GM18909 (cell line): Measurements from ENCODE around the gene ASS1.

ENCODE experiments used
- ATAC-seq: cut with Tn5 transposase; IDR thresholded peaks from one replicate; pipeline ENCODE4 v1.9.1; 2021; ENCODE audit warnings: mild to moderate bottlenecking; ENCODE audit not compliant: unreplicated experiment, poor library complexity

ASS1 gene

DNA sequence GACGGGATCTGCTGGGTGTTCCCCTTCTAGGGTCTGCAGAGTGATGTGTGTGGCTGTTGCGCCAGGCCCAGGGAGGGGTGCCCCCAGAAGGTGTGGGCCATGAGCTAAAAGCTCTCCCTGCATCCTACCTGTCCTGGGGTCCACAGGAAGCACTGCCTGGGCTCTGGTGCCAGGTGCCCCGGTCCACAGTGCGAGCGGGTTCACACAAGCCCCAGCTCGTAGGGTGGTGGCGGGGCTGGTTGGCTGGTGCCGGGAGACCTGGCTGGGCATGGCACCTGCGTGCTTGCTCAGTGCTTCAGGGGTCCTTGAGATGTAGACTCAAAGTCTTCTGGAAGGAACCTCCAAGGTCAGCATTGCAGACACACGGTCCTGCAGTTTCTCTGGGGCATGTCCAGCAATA, 25.5 kb downstream of the ASS1 start:
- no peak for ATAC-seq

DNA sequence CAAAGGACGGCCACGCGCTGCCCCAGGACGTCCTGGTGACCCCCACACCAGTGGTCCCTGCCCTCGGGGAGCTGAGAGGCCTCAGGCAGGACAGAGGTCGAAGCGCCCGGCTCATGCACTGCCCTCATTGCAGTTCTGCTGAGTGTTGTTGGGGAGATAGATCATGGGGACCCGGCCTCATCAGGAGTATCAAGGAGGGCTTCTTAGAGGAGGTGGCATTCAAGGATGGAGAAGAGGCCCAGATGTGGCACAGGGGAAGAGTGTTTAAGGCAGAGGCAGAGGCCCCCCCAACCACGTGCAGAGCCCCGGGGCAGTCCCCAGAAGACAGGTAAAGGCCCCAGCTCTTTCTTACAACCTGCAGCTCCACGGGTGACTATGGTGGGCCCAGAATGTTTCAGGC, 26.2 kb downstream of the ASS1 start:
- ATAC-seq = no peak

DNA sequence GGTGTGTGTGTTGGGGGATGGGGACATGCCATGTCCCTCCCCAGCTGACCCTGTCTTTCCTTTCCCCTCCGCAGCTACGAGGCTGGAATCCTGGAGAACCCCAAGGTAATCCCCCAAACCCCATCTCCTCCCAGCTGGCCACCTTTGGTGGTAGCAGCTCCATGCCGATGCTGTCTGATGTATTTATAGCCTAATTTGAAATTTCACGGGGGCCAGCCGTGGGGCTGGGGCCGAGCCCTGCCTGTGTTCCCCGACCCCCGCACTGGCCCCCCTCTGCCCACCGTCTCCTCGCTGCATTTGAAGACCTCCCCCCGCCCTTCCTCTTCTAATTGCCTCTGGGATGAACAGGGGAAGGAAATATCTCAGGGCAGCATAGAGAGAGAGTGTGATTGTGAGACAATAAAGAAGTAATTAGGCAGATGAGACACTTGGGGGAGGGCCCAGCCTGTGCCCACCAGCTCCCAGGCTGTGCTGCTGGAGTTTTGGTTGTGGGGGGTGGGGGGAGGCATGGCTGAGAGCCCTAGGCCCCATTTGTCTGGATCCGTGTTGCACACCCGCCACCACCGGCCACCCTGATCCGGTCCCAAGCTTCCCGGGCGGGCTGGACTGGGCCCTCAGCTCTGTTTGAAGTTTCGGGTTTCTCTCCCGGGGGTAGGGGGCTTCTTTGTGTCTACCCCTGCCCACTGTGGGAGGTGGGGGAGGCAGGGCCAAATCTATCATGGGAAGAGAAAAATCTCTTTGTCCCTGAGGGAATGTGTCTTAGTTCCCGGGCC, 26.8 kb downstream of the ASS1 start:
- ATAC-seq = no peak

DNA sequence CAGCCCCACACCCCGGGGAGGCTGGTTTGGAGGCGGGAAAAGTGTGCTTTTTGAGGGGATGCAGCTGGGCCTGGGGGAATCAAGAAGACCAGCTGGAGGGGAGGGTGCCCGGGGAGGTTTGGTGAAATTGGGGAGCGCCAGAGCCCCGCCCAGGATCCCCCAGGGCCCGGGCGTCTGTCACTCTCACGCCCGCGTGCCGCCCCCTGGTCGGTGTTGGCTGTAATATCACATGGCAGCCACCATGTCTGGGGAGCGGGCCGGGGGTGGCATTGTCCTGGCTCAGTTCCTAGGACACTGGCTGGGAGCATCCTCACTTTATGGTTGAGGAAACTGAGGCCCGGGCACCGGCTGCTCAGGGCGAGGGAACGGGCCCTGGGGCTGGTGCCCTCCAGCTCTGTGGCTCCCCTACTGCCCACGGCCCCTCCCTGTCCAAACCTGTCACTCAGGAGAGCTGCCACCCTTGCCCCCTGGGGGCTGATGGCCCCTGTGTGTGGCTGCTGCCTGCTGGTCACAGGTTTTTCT, 27.5 kb downstream of the ASS1 start:
- ATAC-seq = no peak

DNA sequence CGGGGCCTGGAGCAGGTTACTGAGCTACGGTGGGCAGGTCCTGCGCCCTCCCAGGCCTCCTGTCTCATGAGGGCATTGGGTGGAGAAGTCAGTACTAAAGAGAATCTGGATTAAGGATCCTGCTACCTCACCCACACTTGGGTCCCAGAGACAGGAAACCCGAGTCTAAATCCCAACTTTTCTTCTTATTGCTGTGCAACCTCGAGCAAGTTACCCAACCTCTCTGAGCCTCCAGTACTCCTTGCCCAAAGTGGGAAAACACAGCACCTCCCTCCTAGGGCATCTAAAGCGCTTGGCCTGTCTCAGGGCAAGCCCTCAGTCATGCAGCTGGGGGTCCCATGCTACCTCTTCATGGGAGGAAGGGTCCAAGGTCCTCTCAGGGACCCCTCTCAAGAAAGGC, 28.2 kb downstream of the ASS1 start:
- ATAC-seq = no peak

DNA sequence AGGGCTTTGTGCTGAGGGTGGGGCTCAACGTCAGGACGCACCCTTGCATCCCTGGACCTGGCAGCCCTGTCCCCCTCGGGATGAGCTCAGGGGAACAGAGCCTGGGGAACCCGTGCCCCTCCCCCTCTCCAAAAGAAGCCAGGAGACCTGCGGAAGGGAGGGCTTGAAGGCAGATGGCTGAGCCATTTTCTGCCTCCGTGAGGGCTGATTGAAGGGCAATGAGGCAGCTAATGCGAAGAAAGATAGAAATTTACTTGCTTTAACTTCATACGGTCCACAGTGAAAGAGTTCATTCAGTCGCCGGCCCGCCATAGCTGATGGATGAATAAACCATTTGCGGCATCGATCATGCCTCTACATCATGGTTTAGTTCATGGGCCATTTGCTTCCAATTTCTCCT, 28.8 kb downstream of the ASS1 start:
- ATAC-seq = no peak

DNA sequence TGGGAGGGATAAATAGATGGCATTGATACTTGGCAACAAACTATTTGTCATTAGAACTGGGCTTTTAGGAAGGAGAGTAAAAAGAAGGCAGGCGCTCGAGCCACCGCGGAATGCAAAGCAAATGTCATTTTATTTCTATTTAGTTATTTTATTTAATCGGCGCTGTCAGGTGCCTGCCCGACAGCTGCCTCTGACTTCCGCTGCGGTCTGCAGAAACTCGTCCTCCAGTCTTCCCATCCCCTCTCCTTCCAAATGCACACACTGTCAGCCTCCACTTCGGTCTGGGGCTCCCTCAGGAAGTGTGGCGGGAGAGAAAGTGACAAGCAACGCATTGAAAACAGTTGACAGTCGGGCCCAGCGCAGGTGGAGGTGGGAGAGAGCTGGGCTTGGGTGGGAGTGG, 29.3 kb downstream of the ASS1 start:
- ATAC-seq = no peak

DNA sequence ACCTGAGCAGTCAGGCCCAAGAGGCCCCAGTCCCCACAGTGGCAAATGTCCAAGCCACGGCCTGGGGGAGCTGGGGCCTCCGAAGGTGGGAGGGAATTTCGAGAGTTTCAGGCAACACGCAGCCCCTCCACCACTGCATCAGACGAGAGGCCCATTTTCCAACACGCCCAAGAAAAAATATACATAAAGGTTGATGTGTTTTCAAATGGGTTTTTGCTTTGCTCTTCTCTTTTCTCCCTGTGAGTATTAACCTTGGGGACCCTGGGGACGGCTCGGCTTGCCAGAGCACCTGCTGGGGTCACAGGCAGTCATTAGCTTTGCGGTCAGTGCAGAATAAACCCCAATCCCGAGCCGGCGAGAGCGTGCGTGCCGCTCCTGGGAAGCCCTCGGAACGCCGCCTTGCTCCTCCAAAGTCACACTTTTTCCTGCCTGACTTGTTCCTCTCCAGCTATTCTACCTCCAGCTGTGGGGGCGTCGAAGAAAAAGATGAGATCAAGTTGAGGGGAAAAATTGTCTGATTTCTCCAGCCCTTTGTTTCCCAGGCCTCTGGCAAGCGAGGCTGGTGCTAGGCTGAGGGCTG, 31.5 kb downstream of the ASS1 start:
- ATAC-seq = no peak

DNA sequence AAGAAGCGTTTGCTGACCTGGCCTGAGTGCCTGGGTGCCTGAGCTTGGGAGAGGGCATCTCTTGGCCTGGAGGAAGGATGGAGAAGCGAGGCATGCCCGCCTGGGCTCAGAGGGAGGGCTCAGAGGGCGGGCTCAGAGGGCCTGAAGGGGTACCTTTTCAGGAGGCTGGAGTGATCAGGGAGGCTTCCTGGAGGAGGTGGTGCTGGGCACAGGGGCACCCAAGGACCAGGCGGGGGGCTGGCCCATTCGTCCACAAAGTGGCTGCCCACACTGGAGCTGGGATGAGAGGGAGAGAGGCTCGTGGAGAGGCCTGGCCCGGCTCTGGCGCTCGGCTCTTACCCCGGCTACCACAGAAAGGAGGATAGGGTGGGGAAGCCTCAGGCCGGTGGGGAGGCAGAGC, 32.8 kb downstream of the ASS1 start:
- ATAC-seq = no peak

DNA sequence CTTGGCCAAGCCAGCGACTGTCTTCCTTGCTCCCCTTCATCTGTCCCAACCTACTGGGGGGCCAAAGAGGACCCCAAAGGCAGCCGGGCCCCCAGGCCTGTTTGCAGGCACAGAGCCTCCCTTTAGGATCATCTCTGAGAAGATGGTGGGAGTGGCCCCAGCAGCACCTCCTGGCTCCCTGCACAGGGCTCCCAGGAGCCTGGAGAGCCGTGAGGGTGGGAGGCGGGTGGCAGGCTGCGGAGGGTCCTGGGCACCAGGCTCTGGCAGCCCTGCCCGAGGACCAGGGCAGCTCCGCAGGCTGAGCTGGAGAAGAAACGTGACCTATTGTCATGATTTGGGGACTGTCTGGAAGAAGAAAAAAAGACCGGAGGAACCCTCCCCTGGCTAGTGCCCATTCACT, 33.4 kb downstream of the ASS1 start:
- no peak for ATAC-seq

DNA sequence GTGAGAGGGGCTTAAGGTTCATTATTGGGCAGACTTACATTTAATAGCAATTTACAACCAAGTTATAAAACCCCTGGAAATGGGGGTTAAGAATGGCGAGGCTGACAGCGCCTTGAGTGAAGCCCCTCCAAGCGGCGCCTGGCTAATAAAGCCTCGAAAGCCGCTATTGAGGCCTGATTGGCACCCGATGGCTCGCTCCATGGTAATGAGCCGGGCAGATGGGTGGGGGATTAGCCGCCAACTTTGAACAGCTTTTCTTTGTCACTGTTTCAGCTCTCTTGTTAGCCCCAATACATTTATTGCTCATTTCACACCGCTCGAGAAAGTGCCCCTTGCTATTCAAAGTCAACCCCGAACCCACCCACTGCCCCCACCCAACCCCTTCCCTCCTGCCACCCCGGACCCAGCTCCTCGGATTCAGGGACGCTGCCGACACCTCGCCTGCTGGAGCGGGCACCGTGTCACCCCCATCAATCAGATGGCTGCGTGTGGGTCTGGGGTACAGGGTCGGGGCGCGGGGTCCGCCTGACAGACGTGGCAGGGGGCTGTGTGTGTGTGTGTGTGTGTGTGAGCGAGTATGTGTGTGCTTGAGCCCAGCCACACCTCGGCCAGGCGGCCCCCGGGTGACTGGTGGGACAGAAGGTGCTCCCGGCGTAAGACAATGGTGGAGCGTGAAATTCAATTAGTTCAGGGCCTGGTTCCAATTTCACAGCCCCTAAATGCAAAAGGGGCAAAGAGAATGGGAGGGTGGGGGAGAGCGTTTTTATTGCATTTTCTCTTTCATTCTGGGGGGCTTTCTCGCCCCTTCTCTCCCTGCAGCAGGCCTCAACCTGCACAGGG, 34.2 kb downstream of the ASS1 start:
- no peak for ATAC-seq

DNA sequence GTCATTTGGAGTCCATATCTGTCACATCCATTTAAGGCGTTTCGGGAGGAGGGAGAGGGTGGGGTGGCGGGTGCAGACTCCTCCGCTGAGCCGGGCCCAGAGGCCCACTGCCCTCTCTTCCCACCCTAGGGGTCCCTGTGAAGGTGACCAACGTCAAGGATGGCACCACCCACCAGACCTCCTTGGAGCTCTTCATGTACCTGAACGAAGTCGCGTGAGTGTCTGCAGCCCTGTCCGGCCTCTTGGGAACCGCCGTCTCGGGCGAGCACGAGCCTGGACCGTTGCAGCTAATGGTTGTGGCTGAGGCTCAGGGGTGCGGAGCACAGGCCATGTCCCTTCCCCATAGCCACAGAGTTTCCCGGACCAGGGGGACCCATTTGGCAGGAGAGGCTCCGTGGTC, 34.8 kb downstream of the ASS1 start:
- ATAC-seq = no peak

DNA sequence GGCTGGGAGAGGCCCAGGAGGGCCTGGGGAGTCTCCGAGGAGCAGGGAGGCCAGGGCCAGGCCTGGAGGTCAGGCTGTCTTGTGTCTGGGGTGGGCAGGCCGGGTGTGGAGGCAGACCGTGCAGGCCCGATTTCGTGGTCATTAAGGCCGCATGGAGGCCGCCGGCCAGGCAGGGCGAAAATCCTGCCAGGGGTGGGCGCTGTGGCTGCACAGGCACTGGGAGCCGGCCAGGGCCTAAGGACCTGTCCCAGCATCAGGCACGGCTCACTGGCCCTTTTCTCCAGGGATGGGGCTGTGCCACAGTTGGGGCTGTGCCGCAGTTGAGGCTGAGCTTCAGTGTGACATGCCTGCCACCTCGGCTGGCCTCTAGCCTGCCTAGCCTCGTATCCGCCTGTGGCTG, 35.9 kb downstream of the ASS1 start:
- no peak for ATAC-seq

DNA sequence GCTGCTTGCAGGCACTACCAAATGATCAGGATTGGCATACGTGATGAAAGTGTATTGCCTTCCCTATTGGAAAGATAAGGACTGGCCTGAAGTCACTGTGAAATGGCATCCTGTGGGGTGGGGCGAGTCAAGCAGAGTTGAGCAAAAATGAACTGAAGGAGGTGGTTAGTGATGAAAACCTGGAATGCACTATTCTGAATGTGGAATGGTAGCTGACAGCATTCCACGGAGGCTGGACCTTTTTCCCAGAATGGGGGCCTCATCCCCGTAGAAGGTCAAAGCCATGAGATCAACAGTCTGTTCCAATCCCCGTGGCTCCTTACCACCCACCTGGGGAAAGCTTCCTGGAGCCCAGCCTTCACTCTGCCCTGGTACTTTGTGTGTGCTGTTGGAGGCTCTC, 37.7 kb downstream of the ASS1 start:
- no peak for ATAC-seq

DNA sequence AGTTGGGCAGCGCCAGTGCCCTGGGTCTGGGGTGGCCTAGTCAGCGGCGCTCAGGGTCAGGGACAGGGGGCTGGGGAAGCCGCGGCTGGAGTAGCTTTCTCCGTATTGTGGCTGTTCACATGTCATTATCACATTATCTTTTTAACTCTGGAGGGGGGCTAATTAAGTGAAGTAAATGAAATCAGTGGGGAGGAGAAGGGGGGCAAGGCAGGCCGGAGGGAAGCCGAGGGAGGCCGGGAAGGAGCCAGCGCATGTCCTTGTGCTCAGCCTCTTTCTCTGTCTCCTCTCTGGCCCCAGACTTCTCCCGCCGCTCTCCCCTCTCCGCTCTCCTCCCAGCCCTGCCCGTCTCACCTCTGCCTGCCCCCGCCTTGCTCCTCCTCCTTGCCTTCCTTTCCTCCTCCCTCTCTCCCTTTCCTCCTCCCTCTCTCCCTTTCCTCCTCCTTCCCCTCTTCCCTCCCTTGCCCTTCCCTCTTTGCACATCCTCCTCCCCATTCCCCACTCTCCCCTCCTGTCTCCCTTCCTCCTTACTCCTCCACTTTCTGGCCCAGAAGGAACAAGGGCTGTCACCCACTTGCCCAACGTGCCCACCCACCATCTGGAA, 38.7 kb downstream of the ASS1 start:
- no peak for ATAC-seq

DNA sequence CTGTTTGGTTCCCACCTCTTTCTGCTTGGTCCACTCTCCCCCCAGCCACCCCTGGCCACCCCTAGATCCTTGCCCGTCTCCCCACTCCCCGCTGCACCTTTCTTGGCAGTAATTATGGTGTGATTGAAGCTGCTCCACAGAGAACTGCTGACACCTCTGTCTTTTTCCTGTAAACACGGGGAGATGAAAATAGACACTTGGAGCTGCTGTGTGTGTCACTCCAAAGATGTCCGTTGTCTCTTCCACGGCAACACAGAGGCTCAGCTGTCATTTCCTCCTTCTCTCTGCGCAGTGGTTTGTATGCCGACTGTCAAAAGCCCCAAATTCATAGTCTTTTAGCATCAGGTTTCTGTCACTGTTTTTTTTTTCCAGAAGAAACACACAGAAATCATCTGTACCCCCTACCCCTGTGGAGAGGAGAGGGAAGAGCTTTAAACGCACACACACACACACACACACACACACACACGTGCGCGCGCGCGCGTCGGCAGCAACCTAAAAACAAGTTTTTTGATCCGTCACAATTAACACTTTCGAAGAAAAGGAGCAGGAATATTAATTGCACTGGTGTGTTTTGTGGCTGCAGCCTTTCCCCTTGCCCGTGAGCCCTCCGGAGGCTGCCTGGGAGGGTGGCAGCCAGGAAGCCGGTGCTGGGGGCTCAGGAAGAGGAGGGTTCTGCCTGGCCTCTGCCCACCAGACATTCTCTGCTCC, 39.8 kb downstream of the ASS1 start:
- no peak for ATAC-seq

DNA sequence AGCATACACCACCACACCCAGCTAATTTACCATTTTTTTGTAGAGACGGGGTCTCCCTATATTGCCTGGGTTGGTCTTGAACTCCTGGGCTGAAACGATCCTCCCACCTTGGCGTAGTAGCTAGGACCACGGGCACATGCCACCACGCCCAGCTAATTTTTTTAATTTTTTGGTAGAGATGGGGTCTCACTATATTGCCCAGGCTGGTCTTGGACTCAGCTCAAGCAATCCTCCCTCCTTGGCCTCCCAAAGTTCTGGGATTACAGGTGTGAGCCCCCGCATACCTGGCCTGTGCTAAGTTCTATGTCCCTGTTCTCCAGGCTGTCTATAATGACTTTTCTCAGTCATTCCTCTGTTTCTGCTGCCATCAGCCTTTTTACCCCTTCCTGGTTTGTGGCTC, 41.3 kb downstream of the ASS1 start:
- no peak for ATAC-seq

DNA sequence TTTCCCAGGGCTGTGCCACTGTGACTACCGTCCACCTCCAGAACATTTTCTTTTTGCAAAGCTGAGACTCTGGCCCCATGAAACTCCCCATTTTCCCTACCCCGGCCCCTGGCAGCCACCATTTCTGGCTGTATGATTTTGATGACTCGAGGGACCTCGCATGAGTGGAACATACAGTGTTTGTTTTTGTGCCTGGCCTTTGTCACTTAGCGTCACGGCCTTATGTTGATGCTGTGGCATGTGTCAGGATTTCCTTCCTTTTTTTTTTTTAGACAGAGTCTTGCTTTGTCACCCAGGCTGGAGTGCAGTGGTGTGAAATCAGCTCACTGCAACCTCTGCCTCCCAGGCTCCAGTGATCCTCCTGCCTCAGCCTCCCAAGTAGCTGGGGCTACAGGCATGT, 42.7 kb downstream of the ASS1 start:
- ATAC-seq = no peak

DNA sequence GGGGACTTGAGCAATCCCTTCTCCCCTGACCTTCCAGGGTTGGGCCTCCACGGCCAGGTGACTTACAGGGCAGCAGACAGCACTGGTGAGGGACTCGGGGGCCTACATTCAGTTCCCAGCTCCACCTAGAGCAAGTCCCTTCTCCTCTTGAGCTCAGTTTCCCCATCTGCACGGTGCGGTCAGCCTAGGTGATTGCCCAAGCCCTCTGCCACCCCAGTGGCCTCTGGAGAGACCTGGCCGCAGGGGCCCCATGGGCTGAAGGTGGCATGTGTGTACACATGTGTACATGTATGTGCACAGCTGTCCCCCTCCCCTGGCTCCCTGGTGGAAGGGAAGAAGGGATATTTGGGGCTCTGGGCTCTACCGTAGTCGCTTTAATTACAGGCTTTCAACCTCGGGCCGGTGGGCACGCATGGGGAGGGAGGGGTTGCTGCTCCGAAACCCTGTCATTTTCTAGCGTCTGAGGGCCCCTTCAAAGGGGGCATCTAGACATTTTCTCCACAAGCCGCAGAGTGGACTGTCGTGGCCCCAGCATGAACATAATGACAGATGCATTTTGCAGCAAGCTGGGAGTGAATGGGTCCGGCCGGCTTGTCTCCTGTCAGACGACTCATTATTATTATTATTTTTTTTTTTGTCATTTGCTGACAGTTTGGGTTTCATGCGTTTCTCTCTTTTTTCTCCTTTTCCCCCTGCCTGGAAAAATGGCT, 44.0 kb downstream of the ASS1 start:
- no peak for ATAC-seq

DNA sequence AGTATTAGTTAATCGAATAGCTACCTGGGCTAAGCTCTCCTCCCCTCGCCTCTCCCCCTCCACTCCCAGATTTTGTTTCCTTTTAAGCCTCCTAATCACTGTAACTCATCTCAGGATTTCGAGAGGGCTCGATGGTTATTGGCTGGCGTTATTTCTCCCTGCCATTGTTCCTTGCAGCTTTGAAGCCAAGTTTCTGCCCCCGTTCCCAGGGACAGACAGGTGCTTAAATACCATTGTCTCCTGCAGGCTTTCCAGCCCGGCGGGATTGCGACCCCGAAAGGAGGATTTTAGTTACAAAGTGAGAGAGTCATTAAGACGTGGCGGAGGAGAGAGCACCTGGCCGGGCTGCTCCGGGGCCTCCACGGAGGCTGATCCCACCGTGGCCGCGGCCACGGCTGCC, 46.2 kb downstream of the ASS1 start:
- ATAC-seq = no peak
